ENCODE results near the gene BEST2. TPM values are rescaled to one million over a fixed set of nuclear protein-coding genes. Genes with fewer than 3 reads are reported as not detected.
A peak's percentile ranks its signal among the peaks of the same experiment; 100 is the strongest.

BEST2 gene
- total and polyA plus RNA-seq, 2 donors, result 0.46 TPM; not detected in 1

GRCh38 chr19:12782424-12783290, 31.1 kb downstream of the BEST2 start:
- no peaks in the 10 kb centered on the region for H3K9me3 ChIP-seq (ENCODE audit: control insufficient read depth in 2 of 2, insufficient read depth in 1 of 2, low read length in 1 of 2)
- peak in 4 of 9 donors; percentile 66 to 86 (median 80) for DNase-seq (ENCODE audit: low read depth in 6 of 9, low spot score in 9 of 9)
- under 1% methylated on average over 88 of the region's 88 CpGs for WGBS
- H3K27ac ChIP-seq (ENCODE audit: low read depth in 1 of 2, low read length in 1 of 2), result peak overlapping the region; percentile 92 to 96
- no peaks in the 10 kb centered on the region for H3K27me3 ChIP-seq (ENCODE audit: control insufficient read depth in 2 of 2, insufficient read depth in 1 of 2, low read length in 1 of 2)
- H3K4me1 ChIP-seq (ENCODE audit: control insufficient read depth in 2 of 2, insufficient read depth in 2 of 2, low read length in 2 of 2), result peaks cover 29 to 77% of the 10 kb centered on the region in 2 donors
- peak overlapping the region; percentile 57 for H3K4me3 ChIP-seq (ENCODE audit: low read length in 2 of 2)
- H3K36me3 ChIP-seq (ENCODE audit: control insufficient read depth in 2 of 2, insufficient read depth in 2 of 2, low read length in 1 of 2), result no peaks in the 10 kb centered on the region

DNA sequence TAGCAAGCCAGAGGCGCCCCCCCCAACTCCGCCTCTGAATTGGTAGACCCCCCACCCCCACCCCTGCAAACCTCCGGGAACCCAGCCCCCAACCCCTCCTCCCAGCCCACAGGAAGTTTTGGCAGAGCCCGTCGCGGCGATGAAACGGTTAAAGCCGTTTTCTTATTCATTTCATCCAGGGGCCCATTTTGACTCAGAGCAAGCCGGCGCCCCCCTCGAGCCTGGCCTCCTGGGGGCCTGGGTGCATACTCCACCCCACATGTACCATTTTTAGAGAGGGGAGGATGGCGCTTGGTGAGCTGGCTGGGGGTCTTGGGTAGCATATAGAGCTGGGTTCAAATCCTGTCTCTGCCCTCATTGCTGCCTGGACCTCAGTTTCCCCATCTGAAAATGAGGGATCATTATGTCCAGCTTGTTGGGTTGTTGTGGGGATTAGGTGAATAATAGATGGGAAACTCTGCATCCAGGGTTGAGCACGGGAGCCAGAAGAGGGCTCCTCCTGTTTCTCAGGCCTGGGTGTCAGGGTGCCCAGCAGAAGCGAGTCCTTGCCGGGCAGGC, 31.8 kb downstream of the BEST2 start:
- peak overlapping the region; percentile 87 to 96 for H3K27ac ChIP-seq (ENCODE audit: low read depth in 1 of 2, low read length in 1 of 2)
- peak overlapping the region; percentile 57 for H3K4me3 ChIP-seq (ENCODE audit: low read length in 2 of 2)
- peak in 1 of 9 donors; percentile 66 for DNase-seq (ENCODE audit: low read depth in 6 of 9, low spot score in 9 of 9)
- 21% methylated on average over 16 of the region's 16 CpGs for WGBS
- H3K9me3 ChIP-seq (ENCODE audit: control insufficient read depth in 2 of 2, insufficient read depth in 1 of 2, low read length in 1 of 2), result no peaks in the 10 kb centered on the region
- H3K4me1 ChIP-seq (ENCODE audit: control insufficient read depth in 2 of 2, insufficient read depth in 2 of 2, low read length in 2 of 2), result peaks cover 28 to 75% of the 10 kb centered on the region in 2 donors
- H3K27me3 ChIP-seq (ENCODE audit: control insufficient read depth in 2 of 2, insufficient read depth in 1 of 2, low read length in 1 of 2), result no peaks in the 10 kb centered on the region
- H3K36me3 ChIP-seq (ENCODE audit: control insufficient read depth in 2 of 2, insufficient read depth in 2 of 2, low read length in 1 of 2), result no peaks in the 10 kb centered on the region

- Histone ChIP-seq H3K27ac (ENCODE audit: low read depth in 1 of 2, low read length in 1 of 2) (peak overlapping the region; percentile 64 to 96), H3K9me3 (ENCODE audit: control insufficient read depth in 2 of 2, insufficient read depth in 1 of 2, low read length in 1 of 2) (no peaks in the 10 kb centered on the region), H3K4me1 (ENCODE audit: control insufficient read depth in 2 of 2, insufficient read depth in 2 of 2, low read length in 2 of 2) (peaks cover 24 to 75% of the 10 kb centered on the region in 2 donors), H3K4me3 (ENCODE audit: low read length in 2 of 2) (no peak overlapping the region), H3K36me3 (ENCODE audit: control insufficient read depth in 2 of 2, insufficient read depth in 2 of 2, low read length in 1 of 2) (no peaks in the 10 kb centered on the region), H3K27me3 (ENCODE audit: control insufficient read depth in 2 of 2, insufficient read depth in 1 of 2, low read length in 1 of 2) (peaks cover 3 to 4% of the 10 kb centered on the region in 2 donors)
- DNase-seq (ENCODE audit: low read depth in 6 of 9, low spot score in 9 of 9), result no peak
- 74% methylated on average over 19 of the region's 19 CpGs for WGBS
These were observed 32.3 kb downstream of the BEST2 start for GRCh38 chr19:12783849-12784393.

DNA sequence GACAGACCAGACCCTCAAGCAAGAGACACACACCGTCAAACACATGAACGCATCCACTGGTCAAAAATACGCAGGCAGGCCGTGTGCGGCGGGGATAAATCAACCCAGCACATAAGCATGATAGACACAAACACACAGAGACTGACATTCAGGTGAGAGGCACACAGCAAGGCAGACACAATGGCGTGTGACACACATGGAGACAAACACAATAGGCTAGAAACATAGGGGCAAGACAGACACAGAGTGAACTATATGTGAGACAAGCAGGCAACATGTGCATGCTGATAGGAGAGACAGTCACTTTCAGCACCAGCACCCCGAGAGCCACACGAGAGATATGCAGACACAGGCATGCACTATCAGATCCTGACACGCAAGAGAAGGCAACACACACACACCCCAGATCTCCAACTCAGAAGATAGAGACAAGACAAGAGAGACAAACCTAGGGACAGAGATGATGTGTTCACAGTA, 32.8 kb downstream of the BEST2 start:
- Histone ChIP-seq H3K27ac (ENCODE audit: low read depth in 1 of 2, low read length in 1 of 2) (peak overlapping the region; percentile 64 to 96), H3K4me3 (ENCODE audit: low read length in 2 of 2) (no peak overlapping the region), H3K9me3 (ENCODE audit: control insufficient read depth in 2 of 2, insufficient read depth in 1 of 2, low read length in 1 of 2) (no peaks in the 10 kb centered on the region), H3K27me3 (ENCODE audit: control insufficient read depth in 2 of 2, insufficient read depth in 1 of 2, low read length in 1 of 2) (peaks cover 6 to 9% of the 10 kb centered on the region in 2 donors), H3K36me3 (ENCODE audit: control insufficient read depth in 2 of 2, insufficient read depth in 2 of 2, low read length in 1 of 2) (no peaks in the 10 kb centered on the region), H3K4me1 (ENCODE audit: control insufficient read depth in 2 of 2, insufficient read depth in 2 of 2, low read length in 2 of 2) (peaks cover 24 to 75% of the 10 kb centered on the region in 2 donors)
- DNase-seq (ENCODE audit: low read depth in 6 of 9, low spot score in 9 of 9), result peak in 1 of 9 donors; percentile 53
- WGBS, result 84% methylated on average over 10 of the region's 10 CpGs

- Histone ChIP-seq H3K4me3 (ENCODE audit: low read length in 2 of 2) (no peak overlapping the region), H3K27ac (ENCODE audit: low read depth in 1 of 2, low read length in 1 of 2) (peak overlapping the region; percentile 64 to 96), H3K27me3 (ENCODE audit: control insufficient read depth in 2 of 2, insufficient read depth in 1 of 2, low read length in 1 of 2) (peaks cover 9 to 13% of the 10 kb centered on the region in 2 donors), H3K36me3 (ENCODE audit: control insufficient read depth in 2 of 2, insufficient read depth in 2 of 2, low read length in 1 of 2) (no peaks in the 10 kb centered on the region), H3K9me3 (ENCODE audit: control insufficient read depth in 2 of 2, insufficient read depth in 1 of 2, low read length in 1 of 2) (no peaks in the 10 kb centered on the region), H3K4me1 (ENCODE audit: control insufficient read depth in 2 of 2, insufficient read depth in 2 of 2, low read length in 2 of 2) (peaks cover 24 to 73% of the 10 kb centered on the region in 2 donors)
- peak in 2 of 9 donors; percentile 34 to 59 for DNase-seq (ENCODE audit: low read depth in 6 of 9, low spot score in 9 of 9)
- WGBS, result 46% methylated on average over 5 of the region's 5 CpGs
These were observed 33.4 kb downstream of the BEST2 start for GRCh38 chr19:12784871-12785430.

- peak in 1 of 9 donors; percentile 41 for DNase-seq (ENCODE audit: low read depth in 6 of 9, low spot score in 9 of 9)
- no peak overlapping the region for H3K4me3 ChIP-seq (ENCODE audit: low read length in 2 of 2)
- WGBS, result 76% methylated on average over 4 of the region's 4 CpGs
- H3K36me3 ChIP-seq (ENCODE audit: control insufficient read depth in 2 of 2, insufficient read depth in 2 of 2, low read length in 1 of 2), result no peaks in the 10 kb centered on the region
- H3K27ac ChIP-seq (ENCODE audit: low read depth in 1 of 2, low read length in 1 of 2), result peak overlapping the region; percentile 64 to 89
- no peaks in the 10 kb centered on the region for H3K9me3 ChIP-seq (ENCODE audit: control insufficient read depth in 2 of 2, insufficient read depth in 1 of 2, low read length in 1 of 2)
- peaks cover 14 to 18% of the 10 kb centered on the region in 2 donors for H3K27me3 ChIP-seq (ENCODE audit: control insufficient read depth in 2 of 2, insufficient read depth in 1 of 2, low read length in 1 of 2)
- peaks cover 24 to 78% of the 10 kb centered on the region in 2 donors for H3K4me1 ChIP-seq (ENCODE audit: control insufficient read depth in 2 of 2, insufficient read depth in 2 of 2, low read length in 2 of 2)
These were observed 33.9 kb downstream of the BEST2 start for GRCh38 chr19:12785431-12786031.

DNA sequence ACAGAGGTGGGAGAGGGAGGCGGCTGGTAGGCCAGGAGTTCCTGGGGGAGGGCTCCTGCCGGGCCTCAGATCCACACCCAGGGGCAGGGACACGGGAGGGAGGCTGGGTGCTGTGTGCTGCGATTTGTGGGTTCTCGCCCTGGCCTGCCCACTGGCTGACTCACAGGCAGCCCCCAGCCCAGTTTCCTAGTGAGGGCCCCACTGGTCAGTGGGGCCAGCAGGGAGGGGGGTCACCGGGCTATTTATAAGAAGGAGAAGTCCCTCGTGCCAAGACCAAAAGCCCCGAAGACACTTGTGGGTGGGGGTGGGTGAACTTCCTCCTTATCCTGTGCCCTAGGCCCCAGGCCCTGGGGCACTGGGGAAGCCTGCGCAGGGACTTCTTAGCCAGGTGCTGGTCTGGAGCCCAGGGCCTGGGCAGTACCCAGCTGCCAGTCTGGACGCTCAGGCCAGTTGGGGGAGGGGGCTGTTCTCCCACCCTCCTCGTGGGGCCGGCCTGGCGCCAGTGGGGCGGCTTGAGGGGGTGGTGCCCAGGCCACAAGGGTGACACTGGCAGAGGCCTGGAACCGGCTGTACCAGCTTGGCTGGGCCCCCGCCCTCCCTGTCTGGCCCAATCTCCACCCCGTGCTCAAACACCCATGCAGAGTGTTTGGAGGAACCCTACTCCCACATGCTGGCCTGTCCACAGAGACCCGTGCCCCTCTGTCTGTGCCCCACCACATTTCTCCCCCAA, 34.7 kb downstream of the BEST2 start:
- Histone ChIP-seq H3K4me1 (ENCODE audit: control insufficient read depth in 2 of 2, insufficient read depth in 2 of 2, low read length in 2 of 2) (peaks cover 29 to 86% of the 10 kb centered on the region in 2 donors), H3K4me3 (ENCODE audit: low read length in 2 of 2) (no peak overlapping the region), H3K9me3 (ENCODE audit: control insufficient read depth in 2 of 2, insufficient read depth in 1 of 2, low read length in 1 of 2) (no peaks in the 10 kb centered on the region), H3K27ac (ENCODE audit: low read depth in 1 of 2, low read length in 1 of 2) (peak overlapping the region; percentile 64 to 89), H3K27me3 (ENCODE audit: control insufficient read depth in 2 of 2, insufficient read depth in 1 of 2, low read length in 1 of 2) (peaks cover 14 to 19% of the 10 kb centered on the region in 2 donors), H3K36me3 (ENCODE audit: control insufficient read depth in 2 of 2, insufficient read depth in 2 of 2, low read length in 1 of 2) (no peaks in the 10 kb centered on the region)
- DNase-seq (ENCODE audit: low read depth in 6 of 9, low spot score in 9 of 9), result peak in 1 of 9 donors; percentile 45
- WGBS, result 39% methylated on average over 18 of the region's 18 CpGs

- H3K36me3 ChIP-seq (ENCODE audit: control insufficient read depth in 2 of 2, insufficient read depth in 2 of 2, low read length in 1 of 2), result no peaks in the 10 kb centered on the region
- H3K9me3 ChIP-seq (ENCODE audit: control insufficient read depth in 2 of 2, insufficient read depth in 1 of 2, low read length in 1 of 2), result no peaks in the 10 kb centered on the region
- peaks cover 14 to 19% of the 10 kb centered on the region in 2 donors for H3K27me3 ChIP-seq (ENCODE audit: control insufficient read depth in 2 of 2, insufficient read depth in 1 of 2, low read length in 1 of 2)
- no peak overlapping the region for H3K4me3 ChIP-seq (ENCODE audit: low read length in 2 of 2)
- peaks cover 27 to 82% of the 10 kb centered on the region in 2 donors for H3K4me1 ChIP-seq (ENCODE audit: control insufficient read depth in 2 of 2, insufficient read depth in 2 of 2, low read length in 2 of 2)
- DNase-seq (ENCODE audit: low read depth in 6 of 9, low spot score in 9 of 9), result no peak
- 96% methylated on average over 3 of the region's 3 CpGs for WGBS
- peak overlapping the region; percentile 64 to 89 for H3K27ac ChIP-seq (ENCODE audit: low read depth in 1 of 2, low read length in 1 of 2)
These were observed 35.4 kb downstream of the BEST2 start for GRCh38 chr19:12786952-12787351.
